ENCODE data around the gene ATF7IP2. TPM values are rescaled to one million over a fixed set of nuclear protein-coding genes. Genes with fewer than 3 reads are reported as not detected.

The ATF7IP2 gene
- total and polyA plus RNA-seq, 10 of the 15 experiments (the other 5 are each of a cell fraction or from before 2014, with no cell fraction given): 24.6 to 82.1 (median 51.9) TPM

DNA sequence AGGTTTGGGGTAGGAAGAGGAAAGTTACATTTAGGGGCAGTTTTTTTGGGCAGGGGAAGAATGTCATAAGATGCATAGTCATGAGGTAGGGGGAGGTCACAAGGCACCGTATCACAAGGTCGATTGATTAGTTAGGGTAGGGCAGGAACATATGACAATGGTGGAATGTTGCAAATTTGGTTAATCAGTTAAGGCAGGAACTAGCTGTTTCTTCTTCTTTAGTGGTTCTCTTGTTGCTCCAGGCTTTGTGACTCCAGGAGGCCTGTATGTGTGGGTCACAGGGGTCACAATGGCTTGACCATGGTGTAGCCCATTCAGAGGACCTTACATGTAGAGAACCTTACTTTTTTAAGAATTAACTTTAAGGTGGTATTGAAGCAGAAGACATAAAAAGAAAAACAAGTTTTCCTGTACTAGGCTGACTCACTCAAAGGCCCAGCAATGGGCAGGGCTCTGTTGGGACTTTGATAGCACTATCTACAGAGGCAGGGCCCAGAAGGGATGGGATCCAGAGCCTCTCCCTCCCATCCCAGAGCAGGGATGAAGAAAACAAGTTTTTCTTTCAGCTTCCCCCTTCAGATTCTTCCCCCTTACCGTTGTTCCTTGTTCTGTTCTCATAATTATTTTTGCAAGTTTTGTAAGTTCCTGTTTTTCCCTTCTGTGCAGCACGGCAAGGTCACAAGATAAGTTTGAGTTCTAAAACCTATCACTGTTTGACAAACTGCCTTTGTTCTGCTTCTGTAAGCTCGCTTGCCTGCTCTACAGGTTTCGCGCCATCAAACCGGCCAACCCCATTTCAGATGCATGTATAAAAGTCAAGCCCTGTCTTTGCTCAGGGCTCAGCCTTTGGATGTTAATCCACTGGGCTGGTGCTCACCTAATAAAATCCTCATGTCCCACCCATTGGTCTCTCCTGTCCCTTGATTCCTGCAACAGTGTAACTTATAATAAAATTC, 45.8 kb upstream of the ATF7IP2 start:
- H3K79me2 ChIP-seq (ENCODE audit: control insufficient read depth, insufficient read depth, low read length): no peaks in the 10 kb centered on the region
- H3K9ac ChIP-seq (ENCODE audit: control insufficient read depth, insufficient read depth, low read length): no peak overlapping the region
- no peak overlapping the region for H3K4me3 ChIP-seq
- H3K4me1 ChIP-seq (ENCODE audit: control insufficient read depth, insufficient read depth, low read length): no peaks in the 10 kb centered on the region
- H2AFZ ChIP-seq (ENCODE audit: control insufficient read depth, low read depth, low read length): no peak overlapping the region
- CTCF ChIA-PET: no interaction called here
- TF ChIP-seq, protein P1, sequence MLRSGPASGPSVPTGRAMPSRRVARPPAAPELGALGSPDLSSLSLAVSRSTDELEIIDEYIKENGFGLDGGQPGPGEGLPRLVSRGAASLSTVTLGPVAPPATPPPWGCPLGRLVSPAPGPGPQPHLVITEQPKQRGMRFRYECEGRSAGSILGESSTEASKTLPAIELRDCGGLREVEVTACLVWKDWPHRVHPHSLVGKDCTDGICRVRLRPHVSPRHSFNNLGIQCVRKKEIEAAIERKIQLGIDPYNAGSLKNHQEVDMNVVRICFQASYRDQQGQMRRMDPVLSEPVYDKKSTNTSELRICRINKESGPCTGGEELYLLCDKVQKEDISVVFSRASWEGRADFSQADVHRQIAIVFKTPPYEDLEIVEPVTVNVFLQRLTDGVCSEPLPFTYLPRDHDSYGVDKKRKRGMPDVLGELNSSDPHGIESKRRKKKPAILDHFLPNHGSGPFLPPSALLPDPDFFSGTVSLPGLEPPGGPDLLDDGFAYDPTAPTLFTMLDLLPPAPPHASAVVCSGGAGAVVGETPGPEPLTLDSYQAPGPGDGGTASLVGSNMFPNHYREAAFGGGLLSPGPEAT (IDR thresholded peaks at IDR 0.05; ENCODE audit: low read depth): 0 out of 2 replicates have a peak, but pooled peaks have one; percentile 18
- TF ChIP-seq ZNF207 (IDR thresholded peaks at IDR 0.05; ENCODE audit: borderline replicate concordance) (no peak), CBX5 (IDR thresholded peaks at IDR 0.05; ENCODE audit: low read depth) (peak; percentile 84)
- POLR2A ChIA-PET: interaction anchor here (0.6 kb wide), 1 partner anchor 32 kb away, joined by 4 read pairs; no protein-coding TSS in a partner anchor
- H3K27me3 ChIP-seq (replicated peaks in 1 of 2; ENCODE audit: control insufficient read depth in 2 of 2, insufficient read depth in 2 of 2, low read length in 1 of 2): no peaks in the 10 kb centered on the region
- ATAC-seq (no peak), FAIRE-seq (no peak), DNase-seq (ENCODE audit: low read depth, low spot score) (no peak)
- intact Hi-C loops (cut with micrococcal nuclease; ENCODE audit: unreplicated experiment): no loop called here
- BruUV-seq (replicated peaks): no TSS peak
- no peaks in the 10 kb centered on the region for H3K36me3 ChIP-seq (ENCODE audit: control insufficient read depth in 2 of 2, insufficient read depth in 2 of 2, low read length in 1 of 2)
- SMC1A ChIA-PET (ENCODE audit: uncharacterized antibody, unreplicated experiment): no interaction called here
- 54% methylated on average over 8 of the region's 8 CpGs for WGBS (ENCODE audit: insufficient coverage, insufficient replicate concordance, low lambda C conversion rate, missing lambda C conversion rate)
- H3K9me3 ChIP-seq (replicated peaks; ENCODE audit: control insufficient read depth, insufficient read depth, low read length): peaks cover 17% of the 10 kb centered on the region; the same call in 2 of the 3 replicates
- RAD21 ChIA-PET (ENCODE audit: unreplicated experiment): interaction anchor here (0.6 to 0.7 kb wide), 2 partner anchors 432 to 695 kb away, joined by 3 to 4 read pairs; no protein-coding TSS in a partner anchor
- in situ Hi-C loops (cut with MboI): no loop called here
- no peaks in the 10 kb centered on the region for H4K20me1 ChIP-seq (ENCODE audit: control insufficient read depth, insufficient read depth)
- H3K4me2 ChIP-seq (ENCODE audit: control insufficient read depth, insufficient read depth): no peak overlapping the region
- H3K27ac ChIP-seq (ENCODE audit: control insufficient read depth, insufficient read depth): no peak overlapping the region

Measured in GM12878 (cell line).